ENCODE measurements around the gene DIS3L2. TPM values are rescaled to one million over a fixed set of nuclear protein-coding genes. Genes with fewer than 3 reads are reported as not detected.
"Not testable (repeated sequence)": the region's sequence is repeated elsewhere in the genome, so short reads cannot be mapped to it uniquely, and the experiment has no call there.

Gene DIS3L2
- polyA plus RNA-seq, 4 donors: 31.2 to 37.7 (median 34.6) TPM

- DNase-seq (ENCODE audit: low read depth in 4 of 4, low spot score in 3 of 4): no peak
Observed at GRCh38 chr2:232104076-232104646, 142.6 kb downstream of the DIS3L2 start.

- DNase-seq (ENCODE audit: low read depth in 4 of 4, low spot score in 3 of 4): no peak
Observed at GRCh38 chr2:232111551-232111950, 150.0 kb downstream of the DIS3L2 start.

GRCh38 chr2:232113821-232114220, 152.3 kb downstream of the DIS3L2 start:
- DNase-seq (ENCODE audit: low read depth in 4 of 4, low spot score in 3 of 4): no peak

GRCh38 chr2:232115728-232116361, 154.3 kb downstream of the DIS3L2 start:
- DNase-seq (ENCODE audit: low read depth in 4 of 4, low spot score in 3 of 4): not testable (repeated sequence)

GRCh38 chr2:232116852-232117251, 155.3 kb downstream of the DIS3L2 start:
- DNase-seq (ENCODE audit: low read depth in 4 of 4, low spot score in 3 of 4): no peak

DNA sequence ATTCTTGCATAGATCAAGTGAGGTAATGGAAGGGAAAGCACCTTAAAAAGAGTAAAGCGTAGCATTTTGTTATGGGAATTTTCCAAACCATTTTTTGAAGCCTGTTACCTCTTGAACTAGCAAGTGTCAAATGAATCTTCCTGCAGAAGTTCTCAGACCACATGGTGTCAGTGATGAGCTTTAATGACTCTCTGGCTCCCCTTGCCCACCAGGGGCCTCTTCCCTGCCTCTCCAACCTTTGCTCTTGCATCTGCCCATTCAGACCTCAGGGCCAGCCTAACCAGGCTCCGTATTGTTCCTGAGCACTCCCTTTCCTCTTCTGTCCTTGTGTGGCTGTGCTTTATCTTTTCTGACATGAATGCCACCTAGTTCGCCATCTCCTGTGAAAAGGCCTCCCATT, 155.9 kb downstream of the DIS3L2 start:
- no peak for DNase-seq (ENCODE audit: low read depth in 4 of 4, low spot score in 3 of 4)

DNA sequence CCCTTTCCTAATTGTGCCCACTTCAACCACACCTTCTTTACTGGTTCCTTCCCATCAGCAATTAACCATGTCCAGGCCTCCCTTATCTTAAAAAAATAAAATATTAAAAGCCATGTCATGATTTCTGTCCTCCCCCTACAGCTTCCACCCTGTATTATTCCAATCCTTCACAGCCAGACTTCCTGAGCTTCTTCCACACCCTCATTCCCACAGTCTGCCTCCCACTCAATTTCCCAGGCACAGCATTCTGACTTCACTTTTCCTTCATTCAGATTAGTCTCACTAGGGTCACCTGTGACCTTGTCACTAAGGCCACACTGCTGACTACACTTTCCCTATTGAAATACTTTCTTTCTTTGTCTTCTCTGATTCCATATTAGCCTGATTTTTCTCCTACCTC, 159.4 kb downstream of the DIS3L2 start:
- DNase-seq (ENCODE audit: low read depth in 4 of 4, low spot score in 3 of 4): no peak

- DNase-seq (ENCODE audit: low read depth in 4 of 4, low spot score in 3 of 4): no peak
Observed at GRCh38 chr2:232124309-232124708, 162.8 kb downstream of the DIS3L2 start.

GRCh38 chr2:232126301-232127099, 165.0 kb downstream of the DIS3L2 start:
- no peak for DNase-seq (ENCODE audit: low read depth in 4 of 4, low spot score in 3 of 4)

- no peak for DNase-seq (ENCODE audit: low read depth in 4 of 4, low spot score in 3 of 4)
Observed at GRCh38 chr2:232129483-232129882, 168.0 kb downstream of the DIS3L2 start.

DNA sequence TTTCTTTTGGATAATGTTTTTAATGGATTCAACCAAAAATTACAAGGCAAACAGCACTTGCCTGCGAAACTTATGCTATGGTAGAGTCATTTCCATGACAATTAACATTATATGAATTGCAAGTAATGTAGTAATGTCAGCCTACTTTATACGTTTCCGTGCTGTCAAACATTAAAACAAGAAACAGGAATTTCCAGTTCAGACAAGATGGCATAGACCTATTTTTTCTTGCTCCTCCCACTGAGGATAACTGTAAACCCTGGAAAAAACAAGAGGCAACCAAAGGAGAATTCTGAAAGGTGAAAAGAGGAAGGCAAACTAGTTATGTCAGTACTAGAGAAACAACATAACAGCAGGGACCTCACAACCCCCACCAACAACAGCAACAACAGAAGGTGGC, 170.7 kb downstream of the DIS3L2 start:
- DNase-seq (ENCODE audit: low read depth in 4 of 4, low spot score in 3 of 4): peak in 1 of 4 donors; percentile 27

DNA sequence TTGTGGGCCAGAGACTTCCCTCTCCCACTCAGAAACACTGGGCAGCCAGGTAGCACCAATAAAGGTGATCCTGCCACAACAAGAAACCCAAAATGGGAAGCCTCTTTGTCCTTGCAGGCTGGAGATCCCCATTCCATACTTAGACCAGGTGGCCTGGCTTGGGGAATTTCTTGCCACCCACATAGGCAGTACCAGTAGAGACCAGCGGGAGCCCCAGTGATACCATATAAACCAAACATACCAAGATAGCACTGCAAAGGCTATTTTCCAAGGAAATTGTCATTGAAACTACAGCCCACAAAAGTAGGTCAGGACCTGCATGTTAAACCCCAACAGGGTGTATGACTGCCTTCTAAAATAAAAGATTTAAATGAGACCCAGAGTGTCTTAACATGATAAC, 171.6 kb downstream of the DIS3L2 start:
- DNase-seq (ENCODE audit: low read depth in 4 of 4, low spot score in 3 of 4): no peak

DNA sequence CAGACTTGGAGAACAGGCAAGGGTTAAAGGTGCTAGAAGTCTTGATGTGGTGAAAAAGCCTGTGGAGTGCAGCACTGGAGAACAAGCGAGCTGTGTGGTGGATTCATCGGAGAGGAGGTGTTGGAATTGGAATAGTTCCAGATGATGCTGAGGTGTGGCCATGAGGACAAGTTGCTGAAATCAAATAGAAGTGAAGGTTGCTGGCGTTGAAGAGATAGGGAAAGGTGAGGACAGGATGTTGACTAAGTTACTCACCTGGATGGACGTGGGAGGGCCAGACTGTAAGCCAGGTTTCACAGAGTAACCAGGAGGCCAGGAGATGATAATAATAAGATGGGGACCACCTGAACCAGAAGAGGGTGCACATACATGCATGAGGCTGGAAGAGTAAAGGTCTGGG, 173.4 kb downstream of the DIS3L2 start:
- DNase-seq (ENCODE audit: low read depth in 4 of 4, low spot score in 3 of 4): no peak

GRCh38 chr2:232137356-232138147, 176.0 kb downstream of the DIS3L2 start:
- no peak for DNase-seq (ENCODE audit: low read depth in 4 of 4, low spot score in 3 of 4)

GRCh38 chr2:232138441-232138840, 176.9 kb downstream of the DIS3L2 start:
- no peak for DNase-seq (ENCODE audit: low read depth in 4 of 4, low spot score in 3 of 4)

- DNase-seq (ENCODE audit: low read depth in 4 of 4, low spot score in 3 of 4): no peak
Observed at GRCh38 chr2:232139171-232139594, 177.7 kb downstream of the DIS3L2 start.

DNA sequence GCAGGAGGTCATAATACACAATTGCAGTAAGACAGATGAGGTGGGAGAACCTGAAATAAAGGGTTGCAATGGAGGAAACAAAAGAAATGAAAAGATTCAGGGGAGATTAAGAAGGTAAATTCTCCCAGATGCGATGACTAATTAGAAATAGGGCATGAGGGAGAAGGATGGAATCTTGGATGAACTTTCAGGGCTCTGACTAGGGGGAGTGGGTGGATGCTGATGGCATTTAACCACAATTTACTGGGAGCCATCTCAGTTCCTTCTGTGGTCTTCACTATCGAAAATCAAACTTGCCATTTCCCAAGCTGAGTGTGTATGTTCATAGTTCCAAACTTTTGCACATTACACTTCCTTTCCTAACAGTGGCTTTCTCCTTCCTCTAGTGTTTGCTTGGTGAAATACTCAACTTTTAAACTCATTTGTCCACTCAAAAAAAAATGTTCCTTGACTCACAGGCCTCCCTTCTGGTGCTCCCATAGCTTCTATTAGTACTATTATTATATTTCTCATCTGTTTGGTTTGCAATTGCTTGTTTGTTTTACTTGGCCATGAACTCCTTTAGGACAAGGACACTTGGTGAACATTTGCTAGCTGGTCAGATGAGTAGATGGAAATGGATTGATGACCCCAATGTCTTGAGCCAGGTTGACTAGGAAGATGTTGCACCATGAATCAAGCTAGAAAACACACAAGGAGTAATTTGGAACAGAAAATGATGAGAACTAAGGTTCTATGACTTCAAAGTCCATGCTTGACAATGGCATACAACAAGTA, 178.5 kb downstream of the DIS3L2 start:
- no peak for DNase-seq (ENCODE audit: low read depth in 4 of 4, low spot score in 3 of 4)

- no peak for DNase-seq (ENCODE audit: low read depth in 4 of 4, low spot score in 3 of 4)
Observed at GRCh38 chr2:232141591-232141990, 180.1 kb downstream of the DIS3L2 start.

GRCh38 chr2:232142049-232142448, 180.5 kb downstream of the DIS3L2 start:
- DNase-seq (ENCODE audit: low read depth in 4 of 4, low spot score in 3 of 4): peak in 3 of 4 donors; percentile 14 to 22 (median 20)

GRCh38 chr2:232142502-232142901, 181.0 kb downstream of the DIS3L2 start:
- no peak for DNase-seq (ENCODE audit: low read depth in 4 of 4, low spot score in 3 of 4)
